PFSK-1 (cell line): Measurements from ENCODE around the gene NUFIP2.
A peak's percentile ranks its signal among the peaks of the same experiment; 100 is the strongest.

Experiments used
- FOXP2 ChIP-seq: optimal IDR thresholded peaks from 2 replicates; pipeline ENCODE3; 2011; ENCODE audit warnings: borderline replicate concordance, control low read depth, inconsistent platforms; ENCODE audit not compliant: insufficient read depth; ENCODE audit errors: extremely low read length, extremely low read depth
- POLR2AphosphoS5 ChIP-seq: IDR thresholded peaks from 2 replicates; pipeline ENCODE4 v1.6.1; 2012; ENCODE audit warnings: low read depth, mild to moderate bottlenecking, control low read depth, low read length, moderate library complexity
- SIN3A ChIP-seq: IDR thresholded peaks from 2 replicates; pipeline ENCODE4 v1.6.1; 2012; ENCODE audit warnings: mild to moderate bottlenecking, low read length, moderate library complexity, borderline replicate concordance; ENCODE audit not compliant: insufficient read depth
- TAF1 ChIP-seq: IDR thresholded peaks from 2 replicates; pipeline ENCODE4 v1.6.1; 2012; ENCODE audit warnings: low read length, control low read depth, borderline replicate concordance; ENCODE audit not compliant: insufficient read depth
- TF ChIP-seq, protein P1 (sequence below), 2 experiments: IDR thresholded peaks; 2 replicates each; pipeline versions ENCODE4 v1.6.1 to v1.8.0; 2011 to 2012; ENCODE audit warnings: low read depth in 2 of 2, low read length in 2 of 2, control low read depth in 1 of 2, inconsistent platforms in 1 of 2, mild to moderate bottlenecking in 1 of 2, moderate library complexity in 1 of 2; ENCODE audit not compliant: insufficient read depth in 1 of 2

Gene NUFIP2

DNA sequence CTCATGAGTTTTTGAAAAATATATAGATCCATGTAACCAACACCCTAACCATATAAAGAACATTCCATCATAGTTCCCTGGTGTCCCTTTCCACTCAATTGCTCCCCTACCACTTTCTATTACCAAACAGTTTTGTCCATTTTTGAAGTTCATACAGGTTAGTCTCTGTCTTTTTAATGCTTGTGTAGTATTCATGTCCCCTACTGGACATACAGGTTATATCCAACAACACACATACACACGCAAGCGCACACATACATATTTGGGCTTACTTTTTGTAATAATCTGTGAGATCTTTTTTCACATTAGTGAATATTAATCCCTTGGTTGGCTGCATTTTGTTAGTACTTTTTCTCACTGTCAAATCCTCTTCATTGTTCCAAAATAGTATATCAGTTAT lies 40.9 kb downstream of the NUFIP2 start:
- TF ChIP-seq SIN3A = no peak
- TF ChIP-seq TAF1 = no peak
- TF ChIP-seq, protein P1, sequence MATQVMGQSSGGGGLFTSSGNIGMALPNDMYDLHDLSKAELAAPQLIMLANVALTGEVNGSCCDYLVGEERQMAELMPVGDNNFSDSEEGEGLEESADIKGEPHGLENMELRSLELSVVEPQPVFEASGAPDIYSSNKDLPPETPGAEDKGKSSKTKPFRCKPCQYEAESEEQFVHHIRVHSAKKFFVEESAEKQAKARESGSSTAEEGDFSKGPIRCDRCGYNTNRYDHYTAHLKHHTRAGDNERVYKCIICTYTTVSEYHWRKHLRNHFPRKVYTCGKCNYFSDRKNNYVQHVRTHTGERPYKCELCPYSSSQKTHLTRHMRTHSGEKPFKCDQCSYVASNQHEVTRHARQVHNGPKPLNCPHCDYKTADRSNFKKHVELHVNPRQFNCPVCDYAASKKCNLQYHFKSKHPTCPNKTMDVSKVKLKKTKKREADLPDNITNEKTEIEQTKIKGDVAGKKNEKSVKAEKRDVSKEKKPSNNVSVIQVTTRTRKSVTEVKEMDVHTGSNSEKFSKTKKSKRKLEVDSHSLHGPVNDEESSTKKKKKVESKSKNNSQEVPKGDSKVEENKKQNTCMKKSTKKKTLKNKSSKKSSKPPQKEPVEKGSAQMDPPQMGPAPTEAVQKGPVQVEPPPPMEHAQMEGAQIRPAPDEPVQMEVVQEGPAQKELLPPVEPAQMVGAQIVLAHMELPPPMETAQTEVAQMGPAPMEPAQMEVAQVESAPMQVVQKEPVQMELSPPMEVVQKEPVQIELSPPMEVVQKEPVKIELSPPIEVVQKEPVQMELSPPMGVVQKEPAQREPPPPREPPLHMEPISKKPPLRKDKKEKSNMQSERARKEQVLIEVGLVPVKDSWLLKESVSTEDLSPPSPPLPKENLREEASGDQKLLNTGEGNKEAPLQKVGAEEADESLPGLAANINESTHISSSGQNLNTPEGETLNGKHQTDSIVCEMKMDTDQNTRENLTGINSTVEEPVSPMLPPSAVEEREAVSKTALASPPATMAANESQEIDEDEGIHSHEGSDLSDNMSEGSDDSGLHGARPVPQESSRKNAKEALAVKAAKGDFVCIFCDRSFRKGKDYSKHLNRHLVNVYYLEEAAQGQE (IDR thresholded peaks at IDR 0.05; ENCODE audit: insufficient read depth in 1 of 2, low read depth in 2 of 2, low read length in 2 of 2) = no peak
- TF ChIP-seq POLR2AphosphoS5 = no peak
- no peak for TF ChIP-seq FOXP2

DNA sequence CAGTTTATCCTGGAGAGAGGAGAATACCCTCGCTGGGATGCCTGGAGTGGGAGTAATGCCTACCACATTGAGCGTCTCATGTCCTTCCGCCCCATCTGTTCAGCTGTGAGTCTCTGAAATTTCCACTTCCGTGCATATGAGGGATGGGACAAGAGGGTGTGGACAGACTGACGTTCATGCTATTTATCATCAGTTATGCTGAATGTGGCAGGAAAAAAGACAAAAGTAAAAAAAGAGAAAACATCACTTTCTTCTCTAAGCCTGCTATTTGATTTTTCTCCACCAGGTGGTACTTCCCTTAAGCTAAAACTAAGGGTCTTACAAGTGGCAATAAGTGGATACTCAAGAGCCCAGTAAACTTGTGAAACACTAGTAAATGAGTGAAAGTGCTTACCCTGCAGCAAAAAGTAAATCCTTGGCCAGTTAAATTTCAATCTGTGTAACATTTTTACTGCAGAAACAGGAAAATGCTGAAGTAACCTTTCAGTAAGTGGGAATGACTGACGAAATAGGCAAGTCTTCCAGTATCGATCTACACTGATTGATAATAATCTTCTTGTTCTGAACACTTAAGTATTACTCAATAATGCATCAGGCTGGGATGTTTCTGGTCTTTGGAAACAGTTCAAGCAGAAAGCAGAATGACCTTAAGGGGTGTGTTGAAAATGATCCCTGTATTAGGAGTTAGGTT lies 41.7 kb downstream of the NUFIP2 start:
- TF ChIP-seq SIN3A = no peak
- TF ChIP-seq, protein P1 (IDR thresholded peaks at IDR 0.05; ENCODE audit: insufficient read depth in 1 of 2, low read depth in 2 of 2, low read length in 2 of 2) = no peak
- TF ChIP-seq TAF1 = no peak
- peak; percentile 74 for TF ChIP-seq FOXP2
- no peak for TF ChIP-seq POLR2AphosphoS5

DNA sequence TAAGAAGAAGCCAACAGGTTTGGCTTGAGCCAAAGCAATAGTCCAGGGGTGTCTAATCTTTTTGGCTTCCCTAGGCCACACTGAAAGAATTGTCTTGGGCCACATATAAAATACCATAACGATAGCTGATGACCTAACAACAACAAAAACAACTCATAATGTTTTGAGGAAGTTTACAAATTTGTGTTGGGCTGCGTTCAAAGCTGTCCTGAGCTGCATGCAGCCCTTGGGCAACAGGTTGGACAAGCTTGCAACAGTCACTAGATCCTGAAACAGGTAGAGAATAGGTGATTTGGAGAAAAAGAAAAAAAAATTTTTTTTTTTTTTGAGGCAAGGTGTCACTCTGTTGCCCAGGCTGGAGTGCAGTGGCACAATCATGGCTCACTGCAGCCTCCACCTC lies 42.8 kb downstream of the NUFIP2 start:
- no peak for TF ChIP-seq FOXP2
- TF ChIP-seq POLR2AphosphoS5 = no peak
- no peak for TF ChIP-seq TAF1
- TF ChIP-seq, protein P1 (IDR thresholded peaks at IDR 0.05; ENCODE audit: insufficient read depth in 1 of 2, low read depth in 2 of 2, low read length in 2 of 2) = no peak
- TF ChIP-seq SIN3A = no peak

DNA sequence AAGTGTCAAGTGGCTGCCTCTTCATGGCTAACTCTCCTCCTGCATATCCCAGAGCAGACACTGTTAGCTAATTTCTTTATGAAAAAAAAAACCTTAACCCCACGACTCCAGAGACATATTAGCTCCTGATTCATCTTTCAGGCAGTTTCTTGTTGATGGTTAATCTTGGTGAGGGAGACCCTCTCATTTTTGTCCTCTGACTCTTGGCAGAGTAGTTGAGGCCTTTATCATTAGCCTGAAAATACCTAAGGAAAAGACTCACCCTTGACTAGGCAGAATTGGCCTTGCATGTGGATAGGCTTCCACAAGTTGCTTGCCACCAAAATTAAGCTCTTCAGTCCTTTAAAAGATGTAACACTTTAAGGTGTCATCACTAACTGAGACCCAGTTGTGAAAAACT lies 43.3 kb downstream of the NUFIP2 start:
- TF ChIP-seq POLR2AphosphoS5 = no peak
- TF ChIP-seq, protein P1 (IDR thresholded peaks at IDR 0.05; ENCODE audit: insufficient read depth in 1 of 2, low read depth in 2 of 2, low read length in 2 of 2) = no peak

DNA sequence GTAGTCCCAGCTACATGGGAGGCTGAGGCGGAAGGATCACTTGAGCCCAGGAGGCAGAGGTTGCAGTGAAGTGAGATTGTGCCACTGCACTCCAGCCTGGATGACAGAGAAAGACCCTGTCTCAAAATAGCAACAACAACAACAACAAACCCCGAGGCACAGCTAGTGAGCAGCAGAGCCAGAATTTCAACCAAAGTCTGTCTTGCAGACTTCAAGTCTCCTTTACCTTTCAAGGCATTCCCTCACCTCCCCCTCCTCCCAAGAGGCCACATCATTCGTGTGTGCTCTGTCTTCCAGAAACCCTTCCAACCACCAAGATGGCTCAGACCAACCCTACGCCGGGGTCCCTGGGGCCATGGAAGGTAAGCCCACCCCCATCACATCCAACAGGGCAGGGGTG lies 45.1 kb downstream of the NUFIP2 start:
- TF ChIP-seq, protein P1 (IDR thresholded peaks at IDR 0.05; ENCODE audit: insufficient read depth in 1 of 2, low read depth in 2 of 2, low read length in 2 of 2) = no peak
- TF ChIP-seq FOXP2 (no peak), POLR2AphosphoS5 (no peak), TAF1 (no peak), SIN3A (no peak)
